HG02642 (cell line): ENCODE results near the gene ENG.
"Not testable (repeated sequence)": the region's sequence is repeated elsewhere in the genome, so short reads cannot be mapped to it uniquely, and the experiment has no call there.

Experiments used
- ATAC-seq: cut with Tn5 transposase; IDR thresholded peaks from one replicate; pipeline ENCODE4 v1.9.1; 2021; ENCODE audit warnings: mild to moderate bottlenecking; ENCODE audit not compliant: unreplicated experiment, poor library complexity

The ENG gene

GRCh38 chr9:127878652-127879390 is 24.4 kb upstream of the ENG start:
- ATAC-seq, result no peak

GRCh38 chr9:127878001-127878651 is 23.7 kb upstream of the ENG start:
- ATAC-seq, result no peak

- ATAC-seq, result no peak
Measured at GRCh38 chr9:127877566-127877998, 23.1 kb upstream of the ENG start, which contains the start of gene AK1. Gene AK1 (minus strand): TSS chr9:127877675. CDS start chr9:127874617, 3,058 bp downstream.

- ATAC-seq, result no peak
Measured at GRCh38 chr9:127876764-127877562, 22.5 kb upstream of the ENG start.

GRCh38 chr9:127876026-127876763 is 21.7 kb upstream of the ENG start:
- ATAC-seq, result no peak

GRCh38 chr9:127875306-127875966 is 21.0 kb upstream of the ENG start:
- ATAC-seq, result no peak

- no peak for ATAC-seq
Measured at GRCh38 chr9:127874301-127875221, 20.1 kb upstream of the ENG start.

- no peak for ATAC-seq
Measured at GRCh38 chr9:127873886-127874285, 19.4 kb upstream of the ENG start.

- no peak for ATAC-seq
Measured at GRCh38 chr9:127873223-127873691, 18.8 kb upstream of the ENG start.

GRCh38 chr9:127872369-127873222 is 18.1 kb upstream of the ENG start:
- no peak for ATAC-seq

GRCh38 chr9:127871531-127871930 is 17.1 kb upstream of the ENG start:
- ATAC-seq, result no peak

- no peak for ATAC-seq
Measured at GRCh38 chr9:127870887-127871286, 16.4 kb upstream of the ENG start.

- not testable (repeated sequence) for ATAC-seq
Measured at GRCh38 chr9:127870153-127870491, 15.7 kb upstream of the ENG start.

GRCh38 chr9:127869310-127870152 is 15.1 kb upstream of the ENG start:
- peak; percentile 73 for ATAC-seq

- no peak for ATAC-seq
Measured at GRCh38 chr9:127868278-127868902, 13.9 kb upstream of the ENG start.
